BLaER1 treated with 17β-estradiol and CSF1 and Interleukin-3, amounts not matched to agents 10 nM and 100 nM (cell line): ENCODE data around the gene CELF2.

ENCODE experiments used
- H3K27ac ChIP-seq, 11 experiments: shearing (Covaris generic); formaldehyde crosslinking; 2 replicates each; pipeline ENCODE4 v1.8.1; 2022
- H3K27me3 ChIP-seq, 11 experiments: shearing (Covaris generic); formaldehyde crosslinking; 2 replicates each; pipeline ENCODE4 v1.8.1; 2022
- H3K36me3 ChIP-seq, 11 experiments: shearing (Covaris generic); formaldehyde crosslinking; 2 replicates each; pipeline ENCODE4 v1.8.1; 2022
- H3K4me1 ChIP-seq, 10 experiments: shearing (Covaris generic); formaldehyde crosslinking; 2 replicates each; pipeline ENCODE4 v1.8.1; 2022
- H3K4me2 ChIP-seq, 11 experiments: shearing (Covaris generic); formaldehyde crosslinking; 2 replicates each; pipeline ENCODE4 v1.8.1; 2022
- H3K4me3 ChIP-seq, 10 experiments: shearing (Covaris generic); formaldehyde crosslinking; 2 replicates each; pipeline ENCODE4 v1.8.1; 2022
- H3K9ac ChIP-seq, 11 experiments: shearing (Covaris generic); formaldehyde crosslinking; 2 replicates each; pipeline ENCODE4 v1.8.1; 2022
- H3K9me3 ChIP-seq, 11 experiments: shearing (Covaris generic); formaldehyde crosslinking; replicated peaks in 1 of 11; 2 replicates each; pipeline ENCODE4 v1.8.1; 2022
- H4K20me1 ChIP-seq, 11 experiments: shearing (Covaris generic); formaldehyde crosslinking; 2 replicates each; pipeline ENCODE4 v1.8.1; 2022
- Cebpa-rat ChIP-seq, 11 experiments: shearing (Covaris generic); IDR thresholded peaks; 2 replicates each; pipeline ENCODE4 v1.8.1; 2022

Gene CELF2

DNA sequence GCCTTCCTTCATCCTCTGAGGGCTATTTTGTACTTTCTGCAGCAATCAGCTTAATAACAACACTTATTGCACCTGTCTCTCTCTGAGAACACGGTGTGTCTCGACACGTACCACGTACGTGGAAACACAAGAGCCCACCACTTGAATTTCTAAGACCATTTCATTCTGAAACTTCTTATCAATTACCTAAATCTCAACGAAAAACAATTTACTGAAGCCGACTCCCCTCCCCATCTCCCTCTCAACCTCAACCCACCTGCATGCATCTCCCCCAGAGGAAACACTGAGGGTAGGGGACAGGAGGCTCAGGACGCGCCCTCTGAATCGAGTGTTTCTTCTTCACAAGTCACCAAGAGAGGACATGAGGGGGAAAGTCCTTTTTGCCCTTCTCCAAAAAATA is 315.2 kb downstream of the CELF2 start:
- no peak overlapping the region for H3K27ac ChIP-seq
- H3K9ac ChIP-seq, result no peak overlapping the region
- TF ChIP-seq Cebpa-rat (IDR thresholded peaks at IDR 0.05), result no peak
- H3K9me3 ChIP-seq, result no peaks in the 10 kb centered on the region
- peaks cover 63 to 100% (median 90%) of the 10 kb centered on the region in 10 experiments for H3K4me1 ChIP-seq
- H4K20me1 ChIP-seq, result peaks cover 0 to 52% (median 12%) of the 10 kb centered on the region in 11 experiments; a peak in 12 of 22 replicates
- H3K27me3 ChIP-seq, result no peaks in the 10 kb centered on the region
- H3K4me2 ChIP-seq, result peak overlapping the region in 8 of 11 experiments; percentile 1 to 90 (median 26); a peak in 12 of 22 replicates
- H3K4me3 ChIP-seq, result no peak overlapping the region
- peaks cover 35 to 70% (median 47%) of the 10 kb centered on the region in 11 experiments; a peak in 21 of 22 replicates for H3K36me3 ChIP-seq

DNA sequence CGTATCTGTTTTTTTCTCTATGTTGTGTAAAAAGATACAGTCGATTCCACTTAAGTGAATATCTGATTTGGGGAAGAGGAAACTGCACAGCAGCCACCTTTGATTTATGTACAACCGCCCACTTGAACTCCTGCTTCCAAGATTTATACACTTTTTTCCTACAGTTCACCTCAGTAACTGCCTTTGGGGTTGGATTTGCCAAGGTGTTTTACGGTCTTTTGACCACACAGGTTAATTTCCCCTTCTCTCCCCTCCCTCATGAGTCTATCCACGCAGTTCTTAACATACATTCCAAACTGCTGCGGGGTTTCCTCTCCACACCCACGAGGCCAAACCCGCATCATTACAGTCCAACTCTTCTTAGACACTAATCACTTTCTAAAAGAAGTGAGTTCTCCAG is 316.8 kb downstream of the CELF2 start:
- peak overlapping the region in 10 of 11 experiments; percentile 35 to 71 (median 60); a peak in 17 of 22 replicates for H3K4me2 ChIP-seq
- H3K27ac ChIP-seq, result peak overlapping the region in 6 of 11 experiments; percentile 13 to 38 (median 26); a peak in 5 of 22 replicates
- no peak overlapping the region for H3K4me3 ChIP-seq
- H4K20me1 ChIP-seq, result peaks cover 0 to 36% (median 8%) of the 10 kb centered on the region in 11 experiments; a peak in 9 of 22 replicates
- no peaks in the 10 kb centered on the region for H3K27me3 ChIP-seq
- H3K36me3 ChIP-seq, result peaks cover 34 to 58% (median 45%) of the 10 kb centered on the region in 11 experiments; a peak in 21 of 22 replicates
- peaks cover 47 to 90% (median 79%) of the 10 kb centered on the region in 10 experiments for H3K4me1 ChIP-seq
- TF ChIP-seq Cebpa-rat (IDR thresholded peaks at IDR 0.05), result no peak
- no peaks in the 10 kb centered on the region for H3K9me3 ChIP-seq
- no peak overlapping the region for H3K9ac ChIP-seq

DNA sequence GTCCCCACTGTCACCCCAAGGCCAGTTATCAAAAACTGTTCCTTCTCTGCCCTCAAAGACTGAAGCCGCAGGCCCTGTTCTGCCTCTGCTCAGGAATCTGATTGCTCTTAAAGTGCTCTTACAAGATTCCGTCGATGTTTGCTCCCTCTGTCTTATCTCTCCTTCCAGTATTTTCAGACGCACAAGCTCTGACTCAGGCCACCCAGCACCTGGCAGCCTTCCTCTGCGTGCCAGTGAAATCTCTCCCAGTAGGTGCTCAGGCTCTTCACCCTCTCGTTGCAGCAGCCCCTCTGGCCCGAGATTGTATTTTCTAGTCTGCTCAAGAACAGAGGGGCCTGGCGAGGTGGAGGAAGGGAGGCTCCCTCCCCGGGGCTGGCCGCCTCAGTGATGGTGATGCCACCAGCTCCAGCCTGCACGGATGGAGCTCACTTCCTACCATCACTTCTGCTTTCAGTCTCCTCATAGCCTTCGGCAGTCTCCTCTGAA is 317.5 kb downstream of the CELF2 start:
- H3K27me3 ChIP-seq, result no peaks in the 10 kb centered on the region
- peak overlapping the region; percentile 35 to 71 (median 59) for H3K4me2 ChIP-seq
- no peak for TF ChIP-seq Cebpa-rat (IDR thresholded peaks at IDR 0.05)
- H3K36me3 ChIP-seq, result peaks cover 32 to 51% (median 40%) of the 10 kb centered on the region in 11 experiments; a peak in 21 of 22 replicates
- H4K20me1 ChIP-seq, result peaks cover 0 to 35% (median 8%) of the 10 kb centered on the region in 11 experiments; a peak in 9 of 22 replicates
- 0 out of 22 replicates have a peak overlapping the region, but pooled peaks of 1 of the 11 experiments have one; percentile 4 for H3K9ac ChIP-seq
- H3K4me1 ChIP-seq, result peaks cover 40 to 82% (median 71%) of the 10 kb centered on the region in 10 experiments
- peak overlapping the region in 8 of 11 experiments; percentile 13 to 41 (median 32); a peak in 13 of 22 replicates for H3K27ac ChIP-seq
- H3K4me3 ChIP-seq, result no peak overlapping the region
- no peaks in the 10 kb centered on the region for H3K9me3 ChIP-seq

DNA sequence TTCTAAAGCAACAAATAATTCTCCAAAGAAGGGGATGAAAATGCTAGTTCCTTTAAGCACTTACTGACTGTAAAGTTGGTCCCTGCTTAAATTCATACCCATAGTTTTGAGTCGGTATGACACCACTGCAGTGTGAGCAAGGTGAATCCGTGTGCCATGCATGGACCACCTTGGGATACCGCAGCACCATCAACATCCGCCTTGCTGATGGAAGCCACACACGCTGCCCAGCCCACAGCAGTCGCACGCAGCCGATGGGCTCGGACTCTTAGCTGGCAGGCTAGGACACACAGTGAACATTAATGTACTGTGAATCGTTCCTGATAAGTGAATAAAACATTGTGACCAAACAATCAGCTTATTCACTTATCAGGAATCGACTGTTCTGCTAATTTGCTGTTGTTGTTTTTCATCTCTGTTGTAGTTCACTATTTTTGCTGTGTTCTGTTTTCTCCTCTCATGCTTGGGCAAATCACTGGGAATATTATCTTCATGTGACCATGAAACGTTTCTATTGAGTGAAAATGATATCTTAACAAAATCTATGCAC is 318.3 kb downstream of the CELF2 start:
- peak overlapping the region in 7 of 11 experiments; percentile 1 to 41 (median 27); a peak in 7 of 22 replicates for H3K27ac ChIP-seq
- H3K4me1 ChIP-seq, result peaks cover 35 to 75% (median 65%) of the 10 kb centered on the region in 10 experiments
- peaks cover 24 to 43% (median 38%) of the 10 kb centered on the region in 11 experiments; a peak in 21 of 22 replicates for H3K36me3 ChIP-seq
- H3K4me3 ChIP-seq, result no peak overlapping the region
- no peak overlapping the region; a peak in 1 of 22 replicates for H3K9ac ChIP-seq
- H3K27me3 ChIP-seq, result no peaks in the 10 kb centered on the region
- no peaks in the 10 kb centered on the region for H3K9me3 ChIP-seq
- H3K4me2 ChIP-seq, result peak overlapping the region; percentile 35 to 71 (median 59); a peak in 21 of 22 replicates
- peaks cover 0 to 35% (median 8%) of the 10 kb centered on the region in 11 experiments; a peak in 9 of 22 replicates for H4K20me1 ChIP-seq
- TF ChIP-seq Cebpa-rat (IDR thresholded peaks at IDR 0.05), result no peak

DNA sequence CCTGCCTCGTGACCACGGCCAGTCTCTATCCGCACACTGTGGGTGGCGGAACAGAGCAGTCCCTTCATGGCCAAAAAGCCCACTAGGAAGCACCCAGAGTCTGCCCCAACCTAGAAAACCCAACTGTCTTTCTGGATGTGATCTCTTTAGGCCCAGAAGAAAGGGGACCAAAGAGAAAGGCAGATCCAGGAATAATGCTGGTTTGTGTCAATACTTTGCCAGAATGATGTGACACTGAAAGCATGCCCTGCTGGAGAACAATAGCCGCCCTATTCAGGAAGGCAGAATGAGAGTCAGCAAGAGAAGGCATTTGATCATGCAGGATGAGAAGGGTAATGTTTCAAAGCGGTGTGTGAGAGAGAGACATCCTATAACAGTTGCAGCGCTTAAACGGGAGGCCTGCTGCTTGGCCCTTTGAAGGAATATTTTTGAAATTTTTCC is 319.1 kb downstream of the CELF2 start:
- peak overlapping the region in 2 of 10 experiments; percentile 30 to 44; a peak in 3 of 20 replicates for H3K4me3 ChIP-seq
- H3K9me3 ChIP-seq, result no peaks in the 10 kb centered on the region
- TF ChIP-seq Cebpa-rat (IDR thresholded peaks at IDR 0.05), result no peak
- peaks cover 35 to 72% (median 66%) of the 10 kb centered on the region in 10 experiments for H3K4me1 ChIP-seq
- H3K27ac ChIP-seq, result peak overlapping the region in 6 of 11 experiments; percentile 5 to 52 (median 31); a peak in 8 of 22 replicates
- H3K27me3 ChIP-seq, result no peaks in the 10 kb centered on the region
- peaks cover 17 to 36% (median 33%) of the 10 kb centered on the region in 11 experiments; a peak in 21 of 22 replicates for H3K36me3 ChIP-seq
- peak overlapping the region in 4 of 11 experiments; percentile 37 to 56 (median 42); a peak in 9 of 22 replicates for H3K9ac ChIP-seq
- peaks cover 0 to 35% (median 8%) of the 10 kb centered on the region in 11 experiments; a peak in 9 of 22 replicates for H4K20me1 ChIP-seq
- H3K4me2 ChIP-seq, result peak overlapping the region in 9 of 11 experiments; percentile 25 to 67 (median 47); a peak in 17 of 22 replicates

DNA sequence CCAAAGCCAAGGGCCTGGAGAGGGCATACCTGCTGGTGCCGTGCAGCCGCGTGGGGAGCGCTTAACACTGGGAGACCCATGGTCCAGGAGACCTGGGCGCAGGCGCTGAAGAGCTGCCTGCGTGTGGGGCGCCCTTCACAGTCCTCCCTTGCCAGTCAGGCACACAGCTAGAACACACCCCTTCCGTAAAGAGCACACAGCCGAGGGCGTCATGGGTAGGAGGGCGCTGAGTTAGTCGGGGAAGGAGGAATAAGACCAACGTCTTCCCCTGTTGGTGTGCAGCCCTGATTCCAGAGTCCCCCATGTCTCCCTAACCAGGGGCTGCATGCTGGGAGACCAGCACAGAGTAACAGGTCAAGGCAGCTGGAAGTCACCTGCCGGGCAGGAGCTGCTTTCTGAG is 319.8 kb downstream of the CELF2 start:
- peaks cover 9 to 28% (median 25%) of the 10 kb centered on the region in 11 experiments; a peak in 21 of 22 replicates for H3K36me3 ChIP-seq

DNA sequence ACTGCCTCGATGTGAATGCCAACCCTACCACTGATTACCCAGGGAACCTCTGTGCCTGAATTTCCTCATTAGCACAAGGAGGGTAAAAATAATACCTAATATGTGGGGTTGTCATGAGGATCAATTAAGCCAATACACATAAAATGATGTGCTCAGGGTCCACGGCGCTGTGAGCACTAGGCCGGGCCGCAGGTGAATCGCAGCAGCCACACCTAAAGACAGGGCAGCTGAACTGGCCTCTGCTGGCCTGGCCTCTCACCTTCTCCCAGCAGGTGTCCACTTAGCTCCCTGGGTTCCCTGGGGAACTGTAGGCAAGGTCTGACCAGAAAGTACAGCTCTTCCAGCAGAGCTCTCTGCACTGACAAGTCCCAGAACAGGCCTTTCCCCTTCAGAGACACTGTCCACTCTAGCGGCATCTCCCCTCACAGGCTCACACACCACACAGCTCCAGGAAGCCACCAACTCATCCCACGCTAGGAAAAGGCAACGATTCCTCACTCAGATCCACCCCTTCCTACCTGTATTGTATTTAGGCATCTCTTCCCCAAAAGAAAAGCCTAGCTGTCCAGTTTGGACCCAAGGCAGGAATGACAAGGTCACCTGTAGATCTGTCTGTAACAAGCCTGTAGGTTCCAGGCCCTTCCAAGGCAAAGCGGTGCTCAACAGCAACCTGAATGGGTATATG is 320.6 kb downstream of the CELF2 start:
- H3K9me3 ChIP-seq, result no peaks in the 10 kb centered on the region
- peaks cover 0 to 29% (median 8%) of the 10 kb centered on the region in 11 experiments; a peak in 8 of 22 replicates for H4K20me1 ChIP-seq
- H3K4me2 ChIP-seq, result peak overlapping the region in 3 of 11 experiments; percentile 47 to 63 (median 59); a peak in 2 of 22 replicates
- no peak for TF ChIP-seq Cebpa-rat (IDR thresholded peaks at IDR 0.05)
- H3K36me3 ChIP-seq, result peaks cover under 1 to 20% (median 18%) of the 10 kb centered on the region in 11 experiments; a peak in 17 of 22 replicates
- H3K4me3 ChIP-seq, result no peak overlapping the region
- peaks cover 35 to 63% (median 56%) of the 10 kb centered on the region in 10 experiments for H3K4me1 ChIP-seq
- H3K9ac ChIP-seq, result no peak overlapping the region
- no peak overlapping the region for H3K27ac ChIP-seq
- H3K27me3 ChIP-seq, result no peaks in the 10 kb centered on the region

More for the DNA sequence above, 319.8 kb downstream of the CELF2 start:
- peak overlapping the region in 10 of 11 experiments; percentile 25 to 67 (median 46); a peak in 20 of 22 replicates for H3K4me2 ChIP-seq
- peak overlapping the region in 5 of 11 experiments; percentile 4 to 56 (median 41); a peak in 8 of 22 replicates for H3K9ac ChIP-seq
- H4K20me1 ChIP-seq, result peaks cover 0 to 29% (median 8%) of the 10 kb centered on the region in 11 experiments; a peak in 8 of 22 replicates
- H3K4me1 ChIP-seq, result peaks cover 35 to 71% (median 64%) of the 10 kb centered on the region in 10 experiments
- TF ChIP-seq Cebpa-rat (IDR thresholded peaks at IDR 0.05), result no peak
- peak overlapping the region in 2 of 10 experiments; percentile 30 to 44; a peak in 2 of 20 replicates for H3K4me3 ChIP-seq
- peak overlapping the region in 7 of 11 experiments; percentile 5 to 52 (median 15); a peak in 11 of 22 replicates for H3K27ac ChIP-seq
- H3K9me3 ChIP-seq, result no peaks in the 10 kb centered on the region
- H3K27me3 ChIP-seq, result no peaks in the 10 kb centered on the region

DNA sequence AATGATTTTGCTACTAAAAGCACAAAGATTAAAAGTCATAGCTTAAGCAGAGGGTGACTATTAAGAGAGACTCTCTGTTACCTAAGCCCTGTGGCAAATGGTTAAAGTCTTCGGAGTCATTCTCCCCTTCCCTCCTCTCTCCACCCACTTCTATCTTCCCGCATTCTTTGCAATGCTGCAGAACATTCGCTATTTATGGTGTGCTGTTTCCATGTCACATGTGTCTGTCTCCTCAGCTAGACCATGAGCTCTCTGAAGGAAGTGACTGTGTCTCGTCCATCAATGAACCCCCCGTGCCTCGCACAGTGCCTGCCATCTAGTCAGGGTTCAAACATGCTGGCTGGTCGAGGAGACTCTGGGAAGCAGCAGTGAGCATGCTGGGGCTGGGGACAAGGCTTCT is 321.3 kb downstream of the CELF2 start:
- no peak overlapping the region for H3K9ac ChIP-seq
- no peak overlapping the region for H3K27ac ChIP-seq
- H3K4me3 ChIP-seq, result no peak overlapping the region
- H3K27me3 ChIP-seq, result no peaks in the 10 kb centered on the region
- peaks cover 0 to 26% (median 8%) of the 10 kb centered on the region in 11 experiments; a peak in 8 of 22 replicates for H4K20me1 ChIP-seq
- peaks cover 0 to 14% (median 12%) of the 10 kb centered on the region in 11 experiments; a peak in 15 of 22 replicates for H3K36me3 ChIP-seq
- H3K4me1 ChIP-seq, result peaks cover 35 to 56% (median 52%) of the 10 kb centered on the region in 10 experiments
- no peak overlapping the region for H3K4me2 ChIP-seq
- H3K9me3 ChIP-seq, result peaks cover 0 to 4% (median 0%) of the 10 kb centered on the region in 11 experiments; a peak in 1 of 22 replicates
- TF ChIP-seq Cebpa-rat (IDR thresholded peaks at IDR 0.05), result no peak
